HG03469 (cell line): Measurements from ENCODE around the gene EVA1A.

ENCODE experiments used
- ATAC-seq: cut with Tn5 transposase; IDR thresholded peaks from one replicate; pipeline ENCODE4 v1.9.1; 2021; ENCODE audit warnings: mild to moderate bottlenecking, moderate library complexity, moderate number of reproducible peaks; ENCODE audit not compliant: unreplicated experiment

EVA1A gene

GRCh38 chr2:75545387-75545786 is 15.4 kb downstream of the EVA1A start:
- ATAC-seq = no peak

- ATAC-seq = no peak
Measured at GRCh38 chr2:75543446-75543845, 17.3 kb downstream of the EVA1A start.

GRCh38 chr2:75541430-75541829 is 19.3 kb downstream of the EVA1A start:
- no peak for ATAC-seq

- no peak for ATAC-seq
Measured at GRCh38 chr2:75540994-75541393, 19.7 kb downstream of the EVA1A start.

- no peak for ATAC-seq
Measured at GRCh38 chr2:75539955-75540716, 20.6 kb downstream of the EVA1A start.

GRCh38 chr2:75538521-75539490 is 21.9 kb downstream of the EVA1A start:
- ATAC-seq = no peak

- ATAC-seq = no peak
Measured at GRCh38 chr2:75537658-75538057, 23.1 kb downstream of the EVA1A start.

- ATAC-seq = no peak
Measured at GRCh38 chr2:75533135-75533534, 27.6 kb downstream of the EVA1A start.

- no peak for ATAC-seq
Measured at GRCh38 chr2:75532488-75532887, 28.3 kb downstream of the EVA1A start.

GRCh38 chr2:75528221-75528977 is 32.3 kb downstream of the EVA1A start:
- ATAC-seq = no peak

- ATAC-seq = no peak
Measured at GRCh38 chr2:75527676-75528075, 33.1 kb downstream of the EVA1A start.

GRCh38 chr2:75526842-75527241 is 33.9 kb downstream of the EVA1A start:
- ATAC-seq = no peak

GRCh38 chr2:75525434-75526310 is 35.1 kb downstream of the EVA1A start:
- no peak for ATAC-seq

- ATAC-seq = no peak
Measured at GRCh38 chr2:75524276-75524911, 36.3 kb downstream of the EVA1A start.

GRCh38 chr2:75523313-75524275 is 37.1 kb downstream of the EVA1A start:
- ATAC-seq = no peak

GRCh38 chr2:75522543-75523312 is 38.0 kb downstream of the EVA1A start:
- ATAC-seq = no peak

- ATAC-seq = no peak
Measured at GRCh38 chr2:75521225-75521872, 39.4 kb downstream of the EVA1A start.
